AG08395 (cell line): ENCODE data around the gene C5orf63.
"Not testable (repeated sequence)": the region's sequence is repeated elsewhere in the genome, so short reads cannot be mapped to it uniquely, and the experiment has no call there.

Experiments
- DNase-seq: peaks from one replicate; pipeline ENCODE4 v3.0.0; 2012; ENCODE audit warnings: mixed read lengths, low spot score

C5orf63 gene

GRCh38 chr5:127074466-127074865 lies 1.2 kb upstream of the C5orf63 start:
- no peak for DNase-seq

DNA sequence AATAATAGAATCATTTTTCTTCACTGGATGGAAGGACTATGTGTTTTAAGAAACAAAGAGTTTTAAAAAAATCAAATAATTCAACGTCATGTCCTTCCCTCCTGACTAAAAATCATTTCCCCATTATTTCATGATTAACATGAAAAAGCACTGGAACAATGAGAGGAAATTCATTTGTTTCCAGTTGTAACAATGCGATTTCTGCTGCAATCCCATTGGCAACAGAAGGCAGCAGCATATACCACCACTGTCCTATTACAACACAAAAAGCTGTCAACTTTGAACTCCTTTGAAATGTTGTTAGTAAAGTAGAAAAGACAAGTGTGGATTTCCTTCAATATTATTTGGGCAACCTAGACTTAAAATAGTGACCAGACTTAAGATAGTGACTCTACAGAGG lies 3.1 kb downstream of the C5orf63 start:
- DNase-seq, result no peak

DNA sequence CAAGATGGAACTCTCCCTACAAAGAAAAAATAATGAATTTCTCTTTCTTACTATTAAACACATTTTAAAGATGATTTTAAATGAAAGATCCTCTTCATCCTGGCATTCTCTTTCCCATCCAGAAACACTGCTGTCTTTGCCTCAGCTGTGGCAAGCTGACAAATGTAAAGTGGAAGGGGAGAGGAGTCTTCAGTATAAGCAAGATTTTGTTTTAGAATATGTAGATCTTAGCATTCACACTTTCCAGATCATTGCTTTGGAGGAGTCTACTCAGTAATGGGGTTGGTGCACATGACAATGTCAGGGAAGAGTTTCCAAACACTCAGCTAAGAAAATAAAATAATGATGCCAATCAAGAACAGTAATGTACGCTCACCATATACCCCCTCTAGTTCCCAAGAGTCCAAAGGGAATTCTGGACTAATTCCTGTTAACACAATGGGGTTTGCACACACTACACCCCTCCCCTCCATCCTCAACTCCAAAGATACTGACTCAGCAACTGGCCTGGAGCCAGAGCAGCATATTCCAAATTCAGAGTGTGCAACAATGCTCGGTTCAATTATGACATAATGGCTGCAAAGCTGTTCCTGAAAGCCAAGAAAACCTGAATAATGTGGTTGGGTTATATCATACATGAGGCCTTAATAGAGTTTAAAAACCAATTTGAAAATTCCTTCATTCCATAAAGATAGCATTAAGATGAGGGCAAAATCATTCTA lies 4.6 kb downstream of the C5orf63 start:
- peak; percentile 9 for DNase-seq

DNA sequence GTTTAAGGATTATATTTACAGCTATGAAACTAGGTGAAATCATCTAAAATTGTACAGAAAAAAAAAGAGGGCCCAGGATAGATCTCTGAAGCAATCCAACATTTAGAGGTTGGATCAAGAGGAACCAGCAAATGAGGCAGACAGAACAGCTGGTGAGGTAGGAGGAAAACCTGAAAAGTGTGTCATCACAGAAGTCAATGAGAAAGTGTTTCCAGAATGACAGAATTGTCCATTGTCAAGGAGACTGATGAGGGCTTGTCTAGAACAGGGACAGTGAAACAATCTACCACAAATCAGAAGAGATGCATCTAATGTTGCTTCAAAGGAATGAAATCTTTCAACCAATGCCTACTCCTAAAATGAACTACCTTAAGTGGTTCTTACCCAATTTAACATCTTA lies 6.6 kb downstream of the C5orf63 start:
- no peak for DNase-seq

DNA sequence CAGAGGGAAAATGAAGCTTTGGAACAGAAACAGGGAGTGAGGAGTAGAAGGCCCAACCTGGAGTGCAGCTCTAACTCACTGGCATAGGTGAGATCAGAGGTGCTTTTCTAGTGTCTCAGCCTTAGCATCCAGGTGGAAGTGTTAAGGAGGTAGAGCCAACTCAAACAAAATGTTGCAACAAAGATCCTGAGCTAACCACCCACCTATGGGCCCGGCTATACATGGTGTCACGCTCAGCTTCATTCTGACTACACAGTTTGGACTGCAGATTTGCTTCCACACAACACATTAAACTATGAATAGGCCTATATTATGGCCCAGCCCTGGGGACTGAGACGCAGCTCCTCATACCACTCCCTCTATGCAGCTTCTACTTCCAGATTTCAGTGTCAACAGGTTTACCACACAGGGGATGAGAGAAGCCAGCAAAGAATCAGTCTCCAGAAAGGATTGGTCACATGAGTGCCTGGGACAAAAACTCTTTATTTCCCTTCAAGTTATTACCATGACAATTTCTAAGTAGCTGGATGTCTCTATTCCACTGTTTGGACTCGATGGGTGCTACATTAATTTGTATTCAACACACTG lies 9.0 kb downstream of the C5orf63 start:
- DNase-seq, result no peak

- no peak for DNase-seq
Observed at GRCh38 chr5:127063257-127063913, 9.9 kb downstream of the C5orf63 start.

DNA sequence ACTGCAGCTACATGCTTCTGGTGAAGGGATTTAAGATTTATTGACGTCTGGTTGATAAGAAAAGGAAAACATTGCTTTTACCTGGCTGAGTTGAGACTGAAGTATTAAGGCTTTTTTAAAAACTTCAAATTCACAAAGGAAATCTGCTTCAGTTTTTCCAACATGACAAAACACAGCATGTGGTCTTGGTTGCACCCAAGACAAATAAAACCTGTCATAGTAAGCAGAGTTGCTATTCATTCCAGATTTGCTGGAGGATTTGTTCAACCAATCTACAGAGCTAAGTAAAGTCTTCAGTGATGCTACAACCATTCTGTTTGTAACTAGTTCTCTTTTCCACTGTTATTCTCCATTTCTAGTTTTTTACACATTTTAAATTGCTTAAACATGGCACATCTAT lies 11.3 kb downstream of the C5orf63 start:
- DNase-seq, result no peak

GRCh38 chr5:127061537-127061936 lies 11.8 kb downstream of the C5orf63 start:
- no peak for DNase-seq

DNA sequence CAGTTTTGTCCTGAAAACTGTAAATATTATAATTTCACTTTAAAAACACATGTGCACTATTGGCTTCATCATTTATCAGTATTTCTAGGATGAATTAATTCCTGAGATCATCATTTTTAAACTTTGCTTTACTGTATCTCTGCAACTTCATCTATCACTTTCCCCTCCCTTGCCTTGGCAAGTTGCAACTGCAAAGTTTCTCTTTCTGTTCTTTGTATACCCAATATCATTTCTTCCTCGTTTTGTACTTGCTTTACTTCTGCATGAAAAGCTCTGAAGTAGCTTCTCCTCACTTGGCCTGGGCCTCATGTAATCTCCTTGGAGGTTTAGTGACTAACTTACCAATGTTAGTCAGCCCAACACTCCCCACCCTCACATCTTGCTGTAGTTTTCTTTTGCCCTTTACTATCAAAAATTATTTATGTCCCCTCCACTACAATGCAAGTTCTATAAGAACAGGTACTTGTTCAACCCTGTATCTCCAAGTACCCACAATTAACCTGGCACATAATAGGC lies 12.8 kb downstream of the C5orf63 start:
- no peak for DNase-seq

- no peak for DNase-seq
Observed at GRCh38 chr5:127056896-127057295, 16.4 kb downstream of the C5orf63 start.

DNA sequence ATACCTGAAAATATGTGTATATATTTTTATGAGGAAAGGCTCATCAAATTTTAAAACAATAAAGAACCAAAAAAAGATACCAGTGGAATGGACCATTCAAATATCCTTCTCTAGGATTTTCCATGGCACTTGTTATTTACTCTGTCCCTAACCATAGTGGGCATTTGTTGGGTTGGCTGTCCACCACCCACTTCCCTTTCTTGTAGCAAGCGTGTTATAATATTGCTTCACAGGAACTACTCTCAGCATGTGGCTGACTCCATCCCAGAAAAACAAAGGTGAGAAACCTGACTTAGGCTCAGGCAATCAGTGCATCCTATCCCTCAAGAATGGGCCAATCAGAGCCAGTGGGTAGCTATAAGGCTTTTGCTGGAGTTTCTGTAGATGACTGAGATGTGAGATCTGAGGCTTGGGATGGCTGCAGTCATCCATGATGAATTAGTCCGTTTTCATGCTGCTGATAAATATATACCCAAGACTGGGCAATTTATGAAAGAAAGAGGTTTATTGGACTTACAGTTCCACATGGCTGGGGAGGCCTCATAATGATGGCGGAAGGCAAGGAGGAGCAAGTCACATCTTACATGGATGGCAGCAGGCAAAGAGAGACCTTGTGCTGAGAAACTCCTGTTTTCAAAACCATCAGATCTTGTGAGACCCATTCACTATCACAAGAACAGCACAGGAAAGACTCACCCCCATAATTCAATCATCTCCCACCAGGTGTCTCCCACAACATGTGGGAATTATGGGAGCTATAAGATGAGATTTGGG lies 17.2 kb downstream of the C5orf63 start:
- DNase-seq, result no peak

GRCh38 chr5:127053551-127053950 lies 19.8 kb downstream of the C5orf63 start:
- not testable (repeated sequence) for DNase-seq

DNA sequence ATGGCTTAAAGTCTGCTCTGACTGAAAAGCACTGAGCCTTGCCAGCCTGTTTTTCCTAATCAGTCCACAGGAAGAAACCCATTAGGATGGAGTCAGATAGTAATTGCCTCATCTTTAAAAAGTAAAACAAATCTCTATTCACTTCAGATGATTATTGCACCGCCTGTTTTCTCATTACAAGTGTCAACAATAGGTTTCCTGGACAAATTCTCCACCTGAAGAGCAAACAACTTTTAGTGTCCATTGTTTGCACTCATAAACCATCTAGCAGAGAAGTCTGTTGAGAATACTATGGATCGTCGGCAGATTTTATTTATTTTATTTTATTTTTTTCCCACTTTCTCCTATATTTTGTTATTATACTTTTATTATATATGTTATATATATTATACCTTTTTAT lies 20.3 kb downstream of the C5orf63 start:
- no peak for DNase-seq

- no peak for DNase-seq
Observed at GRCh38 chr5:127051591-127051990, 21.7 kb downstream of the C5orf63 start.

DNA sequence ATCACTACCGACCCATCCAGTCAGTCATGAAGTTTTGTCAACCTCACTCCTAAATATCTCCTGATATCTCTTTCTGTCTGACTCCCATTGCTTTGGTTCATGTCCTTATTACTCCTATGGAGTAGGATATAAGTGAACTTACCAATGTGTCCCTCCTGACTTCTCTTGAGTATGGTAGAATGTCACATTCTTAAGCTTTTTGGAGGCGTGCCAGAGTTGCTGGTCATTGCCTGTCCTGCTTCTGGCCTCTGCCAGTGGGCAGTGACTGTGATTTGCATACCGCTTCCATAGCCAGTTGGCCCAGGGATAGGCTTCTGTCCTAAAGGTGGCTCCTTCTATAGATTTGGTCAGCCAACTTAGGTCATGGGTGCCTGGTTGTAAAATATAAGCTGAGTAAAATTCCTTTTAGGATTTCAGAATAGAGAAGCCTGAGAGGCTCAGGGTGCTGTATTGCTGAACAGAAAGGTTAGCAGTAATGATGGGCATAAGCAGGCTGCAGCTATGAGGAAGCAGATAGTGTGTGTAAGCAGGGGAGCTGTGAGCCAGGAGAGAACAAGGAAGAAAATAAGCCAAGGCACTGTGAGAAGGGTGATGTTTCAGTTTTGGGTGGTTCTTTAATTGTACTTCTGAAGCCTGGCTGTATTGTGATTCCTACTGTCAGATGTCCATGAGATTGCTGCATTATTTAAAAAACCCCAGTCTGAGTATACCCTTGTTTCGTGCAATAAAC lies 26.8 kb downstream of the C5orf63 start:
- no peak for DNase-seq

DNA sequence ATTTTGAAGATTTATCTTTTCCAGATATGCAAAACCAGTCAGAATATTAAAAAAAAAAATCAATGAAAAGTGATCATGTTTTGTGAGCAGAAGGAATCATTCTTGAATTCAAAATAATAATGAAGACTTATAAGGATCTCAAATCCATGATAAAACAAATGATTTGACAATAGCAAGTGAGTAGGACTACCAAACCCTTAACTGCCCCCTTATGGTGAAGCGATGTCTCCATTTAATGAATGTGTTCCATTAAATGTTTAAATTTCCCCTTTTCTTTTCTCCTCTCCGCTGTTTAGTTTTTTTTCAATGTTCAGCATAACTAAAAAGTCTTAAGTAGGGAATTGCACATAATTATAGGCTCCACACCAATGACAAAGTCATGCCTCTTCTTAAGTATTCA lies 30.7 kb downstream of the C5orf63 start:
- no peak for DNase-seq

- DNase-seq, result peak; percentile 17
Observed at GRCh38 chr5:127041571-127041970, 31.7 kb downstream of the C5orf63 start.

- DNase-seq, result no peak
Observed at GRCh38 chr5:127040796-127041520, 32.3 kb downstream of the C5orf63 start.

GRCh38 chr5:127038550-127038949 lies 34.8 kb downstream of the C5orf63 start:
- no peak for DNase-seq

DNA sequence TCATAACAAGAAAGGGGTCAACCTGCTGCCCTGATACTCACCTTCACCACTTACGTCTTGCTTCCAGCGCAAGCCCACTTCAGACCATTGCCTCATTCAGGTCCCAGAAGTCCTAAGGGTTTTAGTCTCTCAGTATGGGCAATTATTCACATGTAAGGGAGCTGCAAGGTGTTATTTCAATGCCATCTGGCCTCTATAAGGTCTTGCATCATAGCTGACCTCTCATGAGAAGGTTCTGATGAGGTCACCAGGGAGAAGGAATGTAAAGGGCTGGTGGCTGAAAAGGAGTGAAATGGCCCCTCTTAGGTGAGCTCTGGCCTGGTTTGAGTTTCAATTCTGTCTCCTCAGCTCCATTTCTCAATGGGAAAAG lies 41.5 kb downstream of the C5orf63 start:
- DNase-seq, result no peak
